ENCODE data around the gene FHIP2A.
"Not testable (repeated sequence)": the region's sequence is repeated elsewhere in the genome, so short reads cannot be mapped to it uniquely, and the experiment has no call there.

FHIP2A gene

DNA sequence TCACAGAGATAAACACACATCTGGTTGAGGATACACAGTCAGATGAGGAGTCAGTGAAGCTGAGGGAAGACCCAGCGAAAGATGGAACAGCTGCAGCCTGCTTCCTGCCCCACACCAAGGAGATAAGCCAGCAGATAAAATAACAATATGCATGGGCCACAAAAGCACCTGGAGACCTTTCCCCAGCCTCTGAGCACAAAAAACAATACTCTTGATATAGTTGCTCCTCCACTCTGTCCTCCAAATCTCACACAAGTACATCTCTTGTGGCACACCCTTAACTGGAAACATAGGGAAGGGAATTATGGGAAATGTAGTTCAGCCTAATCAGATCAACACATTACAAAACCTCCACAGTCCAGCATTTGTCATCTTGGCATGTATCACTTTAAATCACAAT is 9.7 kb upstream of the FHIP2A start:
- DNase-seq (ENCODE audit: low read depth in 3 of 3, low spot score in 1 of 3), result no peak

DNA sequence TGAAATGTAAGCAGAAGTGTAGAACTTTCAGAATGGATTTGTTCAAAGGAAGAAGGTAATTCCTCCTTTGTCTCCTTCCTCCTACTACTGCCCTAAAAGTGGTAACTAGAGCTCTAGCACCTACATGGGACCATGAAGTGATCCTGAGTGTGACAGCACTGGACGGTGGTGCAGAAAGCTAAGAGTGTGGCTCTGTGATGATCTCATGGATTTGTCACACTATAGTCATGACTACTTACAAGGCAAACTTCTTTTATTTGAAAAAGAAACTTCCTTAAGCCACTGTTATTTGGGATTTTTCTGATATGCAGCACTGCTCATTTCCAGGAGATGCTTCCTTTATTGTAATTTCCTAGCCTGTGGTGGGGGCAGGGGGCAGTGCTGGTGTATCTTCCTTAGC is 5.8 kb upstream of the FHIP2A start:
- no peak for DNase-seq (ENCODE audit: low read depth in 3 of 3, low spot score in 1 of 3)

DNA sequence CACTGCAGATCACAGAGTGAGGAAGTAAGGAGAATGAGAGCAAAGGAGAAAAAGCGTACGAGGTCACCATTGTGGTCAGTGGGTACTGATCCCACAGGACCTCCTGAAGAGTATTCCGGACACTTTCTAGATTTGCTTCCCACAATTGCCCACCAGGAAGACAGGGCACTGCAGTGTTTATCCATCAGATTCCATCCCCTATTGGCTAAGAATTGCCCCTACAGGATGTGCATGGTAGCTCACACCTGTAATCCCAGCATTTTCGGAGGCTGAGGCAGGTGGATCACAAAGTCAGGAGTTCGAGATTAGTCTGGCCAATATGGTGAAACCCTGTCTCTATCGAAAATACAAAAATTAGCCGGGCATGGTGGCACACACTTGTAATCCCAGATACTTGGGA is 5.3 kb upstream of the FHIP2A start:
- DNase-seq (ENCODE audit: low read depth in 3 of 3, low spot score in 1 of 3), result no peak

DNA sequence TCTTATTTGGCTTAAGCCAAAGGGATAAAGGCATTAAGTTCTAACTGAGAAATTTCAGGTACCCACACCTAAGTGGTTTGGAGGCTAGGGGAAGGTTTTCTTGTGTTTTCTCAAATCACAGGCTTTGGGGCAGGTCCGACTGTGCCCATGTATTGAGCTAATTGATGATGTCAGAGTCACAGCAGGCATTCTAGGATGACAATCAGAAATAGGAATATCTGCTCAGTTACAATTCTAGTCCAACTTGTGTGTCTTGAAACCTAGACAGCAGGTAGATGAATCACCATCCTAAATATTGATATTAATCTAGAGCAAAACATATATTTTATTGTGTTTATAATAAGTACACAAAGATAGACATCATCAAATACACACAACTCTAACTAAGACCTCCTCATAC is 2.3 kb upstream of the FHIP2A start:
- DNase-seq (ENCODE audit: low read depth in 3 of 3, low spot score in 1 of 3), result no peak

DNA sequence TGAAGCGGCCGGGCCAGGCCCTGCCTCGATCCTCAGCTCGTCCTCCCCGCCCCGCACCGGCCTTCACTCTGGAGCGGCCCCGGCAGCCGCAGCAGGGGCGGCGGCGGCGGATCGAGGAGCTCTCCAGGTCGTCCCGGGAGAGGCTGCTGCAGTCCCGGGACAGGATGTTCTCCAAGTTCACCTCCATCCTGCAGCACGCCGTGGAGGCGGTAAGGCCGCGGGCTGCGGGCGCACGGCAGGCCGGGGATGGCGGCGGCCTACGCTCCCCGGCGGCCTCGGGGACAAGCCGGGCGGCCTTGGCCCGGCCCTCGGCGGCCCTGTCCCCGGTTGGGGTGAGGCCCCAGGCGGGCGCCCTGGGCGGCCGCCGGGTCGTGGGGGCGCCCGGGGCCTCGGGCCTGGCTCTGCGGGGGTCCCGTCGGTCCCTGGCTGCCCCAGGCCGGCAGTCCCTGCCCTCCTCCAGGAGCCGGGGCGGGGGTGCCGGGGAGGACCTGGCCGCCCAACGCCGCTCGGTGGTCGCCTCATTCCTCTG is 399 bp downstream of the FHIP2A start:
- peak in 2 of 3 donors; percentile 9 to 22 for DNase-seq (ENCODE audit: low read depth in 3 of 3, low spot score in 1 of 3)

DNA sequence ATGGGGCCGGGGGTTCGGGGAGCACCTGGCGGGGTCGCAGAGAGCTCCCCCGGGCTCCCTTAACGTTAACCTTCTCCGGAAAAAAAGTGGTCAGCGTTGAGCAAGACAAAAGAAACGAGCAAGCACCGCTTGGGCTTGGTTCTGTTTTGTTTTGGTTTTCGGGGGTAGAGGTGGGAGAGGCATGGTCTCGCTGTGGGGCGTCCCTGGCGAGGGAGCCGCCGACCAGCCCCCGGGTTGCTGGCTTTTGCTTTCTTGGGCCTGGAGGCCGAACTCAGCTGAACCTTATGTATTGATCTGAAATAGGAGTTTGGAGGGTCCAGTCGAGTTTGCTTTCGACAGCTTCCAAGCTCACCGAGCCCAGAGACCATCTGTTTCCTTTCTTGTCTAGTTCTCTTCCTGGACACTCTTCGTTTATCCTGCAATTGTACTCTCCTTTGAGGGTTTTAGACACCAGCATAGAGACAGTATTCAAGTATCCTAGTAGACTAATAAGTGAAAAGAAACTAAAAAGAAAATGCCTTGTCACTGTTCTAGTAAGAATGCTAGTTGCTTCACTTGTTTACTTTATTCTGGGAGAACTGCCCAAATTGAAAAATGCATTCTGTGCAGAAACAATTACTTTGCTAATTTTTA is 980 bp downstream of the FHIP2A start:
- DNase-seq (ENCODE audit: low read depth in 3 of 3, low spot score in 1 of 3), result peak in 1 of 3 donors; percentile 12

DNA sequence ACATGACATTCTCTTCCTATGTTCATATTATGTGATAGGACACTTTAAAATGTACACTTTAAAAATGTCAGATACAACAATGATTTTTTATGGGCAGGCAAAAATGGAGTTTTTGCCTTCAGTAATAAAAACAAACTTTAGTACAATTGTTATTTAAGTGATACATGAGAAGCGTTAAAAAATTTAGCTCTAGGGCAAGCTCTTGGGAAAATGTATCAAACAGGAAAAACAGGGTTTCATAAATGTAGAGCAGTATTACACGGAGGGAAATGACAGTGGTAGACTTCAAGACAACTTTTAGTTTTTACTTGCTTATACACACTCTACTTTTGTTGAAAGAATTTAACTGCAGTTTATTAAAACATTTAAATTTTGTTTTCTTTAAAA is 1.5 kb downstream of the FHIP2A start:
- no peak for DNase-seq (ENCODE audit: low read depth in 3 of 3, low spot score in 1 of 3)

DNA sequence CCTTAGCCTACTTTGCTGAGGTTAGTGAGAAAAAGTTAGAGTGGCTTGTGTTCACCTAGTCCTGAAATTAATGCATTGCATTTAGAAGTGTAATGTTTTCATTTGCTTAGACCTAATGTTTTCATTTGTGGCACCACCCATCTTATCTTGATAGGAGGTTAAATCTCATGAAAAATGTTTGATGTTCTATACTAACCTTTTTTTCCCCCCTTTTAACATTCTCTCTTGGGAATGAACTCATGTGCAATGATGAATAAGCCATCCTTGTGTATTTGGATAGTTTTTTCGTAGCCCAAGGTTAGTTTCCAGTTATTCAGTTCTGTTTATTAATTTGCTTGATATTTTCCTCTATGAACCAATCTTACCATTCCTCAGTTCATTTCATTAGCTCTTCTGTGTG is 2.8 kb downstream of the FHIP2A start:
- DNase-seq (ENCODE audit: low read depth in 3 of 3, low spot score in 1 of 3), result no peak

DNA sequence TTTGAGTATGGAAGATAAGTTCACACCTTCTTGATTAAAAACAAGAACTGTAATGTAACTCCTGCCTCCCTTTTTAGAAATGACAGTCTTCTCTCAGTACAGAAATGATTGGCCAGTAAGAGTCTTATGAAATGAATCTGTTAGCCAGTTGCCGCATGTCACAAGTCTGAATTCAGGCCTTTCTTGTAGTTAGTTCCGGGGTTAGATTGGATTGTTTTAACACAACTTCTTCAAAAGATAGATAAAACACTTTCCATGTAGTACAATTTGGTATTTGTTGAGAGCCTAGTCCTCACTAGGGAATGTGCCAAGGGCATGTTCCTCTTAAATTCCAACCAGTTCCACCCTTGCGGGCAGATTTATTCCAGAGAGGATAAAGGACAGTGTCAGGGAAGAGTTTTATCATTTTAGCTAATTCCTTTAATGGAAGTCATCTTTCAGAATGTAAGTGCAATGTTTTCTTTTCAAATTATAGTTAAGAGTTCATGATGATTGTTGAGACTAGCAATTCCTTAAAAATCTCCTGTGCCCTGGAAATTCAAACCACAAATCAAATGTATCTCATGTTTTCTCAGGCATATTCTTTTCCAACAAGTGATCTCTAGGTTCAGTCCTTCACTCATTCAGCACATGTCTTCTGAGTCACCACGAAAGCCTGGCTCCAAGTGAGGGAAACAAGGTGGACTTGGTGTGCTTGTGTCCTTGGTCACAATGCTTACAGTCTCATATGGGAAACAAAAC is 4.1 kb downstream of the FHIP2A start:
- DNase-seq (ENCODE audit: low read depth in 3 of 3, low spot score in 1 of 3), result no peak

DNA sequence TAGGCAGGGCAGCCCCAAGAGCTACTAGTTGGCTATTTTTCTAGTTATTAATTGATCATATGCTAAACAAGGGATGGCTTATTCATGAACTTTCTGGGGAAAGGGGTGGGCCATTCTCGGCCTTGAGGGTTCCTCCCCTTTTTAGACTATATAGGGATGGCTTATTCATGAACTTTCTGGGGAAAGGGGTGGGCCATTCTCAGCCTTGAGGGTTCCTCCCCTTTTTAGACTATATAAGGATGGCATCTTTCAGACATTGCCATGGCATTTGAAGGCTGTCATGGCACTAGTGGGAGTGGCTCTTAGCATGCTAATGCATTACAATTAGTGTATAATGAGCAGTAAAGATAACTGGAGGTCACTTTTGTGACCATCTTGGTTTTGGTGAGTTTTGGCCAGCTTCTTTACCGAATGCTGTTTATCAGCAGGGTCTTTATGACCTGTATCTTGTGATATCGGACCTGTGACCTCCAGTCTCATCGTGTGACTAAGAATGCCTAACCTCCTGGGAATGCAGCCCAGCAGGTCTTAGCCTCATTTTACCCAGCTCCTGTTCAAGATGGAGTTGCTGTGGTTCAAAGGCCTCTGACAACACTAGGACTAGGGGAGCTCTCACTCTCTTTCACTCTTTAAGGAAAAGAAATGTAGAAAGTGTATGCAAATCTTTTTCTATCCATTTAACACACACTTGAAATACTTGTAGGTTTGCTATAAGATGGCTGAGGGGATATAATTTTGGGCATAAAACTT is 7.8 kb downstream of the FHIP2A start:
- no peak for DNase-seq (ENCODE audit: low read depth in 3 of 3, low spot score in 1 of 3)

DNA sequence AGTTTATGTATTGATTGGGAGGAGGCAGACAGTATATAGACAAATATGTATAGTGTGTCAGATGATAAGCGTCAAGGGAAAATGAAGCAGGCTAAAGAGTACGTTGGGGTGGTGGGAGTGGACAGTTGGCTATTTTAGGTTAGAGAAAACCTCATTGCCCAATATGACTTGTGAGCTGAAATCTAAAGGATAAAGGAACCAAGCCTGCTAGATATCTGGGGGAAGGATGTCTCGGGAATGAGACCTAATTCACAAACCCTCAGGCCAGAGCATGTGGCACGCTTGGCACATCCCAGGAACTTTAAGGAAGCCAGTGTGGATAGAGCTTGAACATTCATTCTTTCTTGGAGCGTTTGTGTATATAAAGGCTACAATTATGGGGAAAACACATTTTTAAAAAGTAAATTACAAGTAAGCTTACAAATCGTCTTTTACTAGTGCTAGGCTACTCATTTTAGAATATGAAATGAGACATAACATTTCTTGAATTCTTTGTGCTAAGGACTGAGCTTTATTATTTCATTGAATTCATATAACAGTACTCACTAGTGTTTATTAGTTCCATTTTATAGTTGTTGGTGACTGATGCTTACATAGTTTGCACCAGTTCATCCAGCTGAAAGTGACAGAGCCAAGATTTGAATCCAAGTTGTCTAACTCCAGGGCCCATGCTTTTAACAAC is 9.7 kb downstream of the FHIP2A start:
- no peak for DNase-seq (ENCODE audit: low read depth in 3 of 3, low spot score in 1 of 3)

DNA sequence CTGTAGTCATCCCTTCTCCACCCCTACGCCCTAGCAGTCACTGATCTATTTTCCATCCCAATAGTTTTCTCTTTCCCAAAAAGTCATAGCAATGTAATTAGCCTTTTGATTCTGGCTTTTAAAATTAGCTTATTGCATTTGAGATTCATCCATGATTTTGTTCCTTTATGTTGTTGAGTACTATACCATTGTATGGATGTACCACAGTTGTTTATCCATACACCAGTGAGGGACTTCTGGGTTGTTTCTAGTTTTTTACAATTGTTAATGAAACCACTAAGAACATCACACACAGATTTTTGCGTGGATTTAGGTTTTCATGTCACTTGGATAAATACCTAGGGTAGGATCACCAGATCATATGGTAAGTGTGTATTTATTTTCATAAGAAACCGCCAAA is 16.1 kb downstream of the FHIP2A start:
- no peak for DNase-seq (ENCODE audit: low read depth in 3 of 3, low spot score in 1 of 3)

DNA sequence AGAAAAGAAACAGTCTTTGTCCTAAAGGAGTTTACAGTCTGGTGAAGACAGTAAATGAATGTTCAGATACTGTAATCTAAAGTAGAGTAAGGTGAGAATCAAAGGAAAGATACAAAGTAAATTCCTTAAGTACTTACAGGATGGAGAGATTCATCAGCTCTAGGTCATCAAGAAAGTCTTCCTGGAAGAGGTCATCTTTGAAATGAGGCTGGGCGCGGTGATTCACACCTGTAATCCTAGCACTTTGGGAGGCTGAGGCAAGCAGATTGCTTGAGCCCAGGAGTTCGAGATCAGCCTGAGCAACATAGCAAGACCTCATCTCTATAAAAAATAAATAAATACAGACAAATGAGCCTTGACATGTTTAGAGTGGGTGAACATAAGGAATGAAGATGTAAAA is 18.3 kb downstream of the FHIP2A start:
- no peak for DNase-seq (ENCODE audit: low read depth in 3 of 3, low spot score in 1 of 3)

DNA sequence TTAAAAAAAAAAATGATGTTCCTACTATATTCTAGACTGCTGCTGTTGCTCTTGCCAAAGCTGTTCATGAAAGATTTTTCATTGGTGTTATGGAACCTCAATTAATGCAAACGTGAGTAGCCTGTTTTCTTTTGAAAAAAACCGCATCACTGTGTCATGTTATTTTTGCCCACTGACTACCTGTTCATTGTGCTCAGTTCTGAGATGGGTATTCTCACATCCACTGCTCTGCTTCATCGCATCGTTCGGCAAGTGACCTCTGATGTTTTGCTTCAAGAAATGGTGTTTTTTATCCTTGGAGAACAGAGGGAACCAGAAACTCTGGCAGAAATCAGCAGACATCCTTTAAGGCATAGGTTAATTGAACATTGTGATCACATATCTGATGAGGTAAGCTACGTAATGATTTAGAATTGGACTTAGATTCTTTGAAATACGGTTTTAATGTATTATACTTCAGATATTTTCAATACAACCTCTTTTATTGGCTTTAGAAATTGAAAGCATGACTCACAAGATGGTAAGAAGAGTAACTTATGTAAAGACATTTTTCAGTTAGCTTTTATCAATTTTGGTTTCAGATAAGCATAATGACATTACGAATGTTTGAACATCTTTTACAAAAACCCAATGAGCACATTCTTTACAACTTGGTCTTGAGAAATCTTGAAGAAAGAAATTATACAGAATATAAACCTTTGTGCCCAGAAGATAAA is 24.6 kb downstream of the FHIP2A start:
- DNase-seq (ENCODE audit: low read depth in 3 of 3, low spot score in 1 of 3), result no peak

DNA sequence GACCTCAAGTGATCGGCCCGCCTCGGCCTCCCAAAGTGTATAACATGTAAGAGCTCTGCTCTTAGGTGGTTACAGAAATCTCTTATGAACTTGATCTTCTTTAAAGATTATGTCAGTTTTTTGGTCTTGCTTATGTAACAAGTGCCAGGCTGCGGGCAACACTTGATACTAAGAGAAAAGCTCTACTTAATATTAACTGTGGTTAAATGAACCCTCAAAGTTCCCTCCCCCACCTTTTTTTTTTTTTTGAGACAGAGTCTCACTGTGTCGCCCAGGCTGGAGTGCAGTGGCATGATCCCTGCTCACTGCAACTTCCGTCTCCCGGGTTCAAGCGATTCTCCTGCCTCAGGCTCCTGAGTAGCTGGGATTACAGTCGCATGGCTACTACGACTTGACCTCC is 25.9 kb downstream of the FHIP2A start:
- not testable (repeated sequence) for DNase-seq (ENCODE audit: low read depth in 3 of 3, low spot score in 1 of 3)

DNA sequence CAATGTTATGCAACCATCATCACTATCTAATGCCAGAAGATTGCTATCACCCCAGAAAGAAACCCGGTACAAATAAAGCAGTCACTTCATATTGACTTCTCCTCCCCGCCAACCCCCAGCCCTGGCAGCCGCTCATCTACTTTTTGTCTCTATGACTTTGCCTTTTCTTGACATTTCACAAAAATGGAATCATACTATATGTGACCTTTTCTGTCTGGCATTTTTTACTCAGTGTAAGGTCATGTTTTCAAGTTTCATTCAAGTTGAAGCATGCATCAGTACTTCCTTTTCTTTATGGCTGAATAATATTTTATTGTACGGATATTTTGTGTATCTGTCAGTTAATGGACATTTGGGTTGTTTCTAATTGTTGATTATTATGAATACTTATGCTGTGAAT is 28.1 kb downstream of the FHIP2A start:
- no peak for DNase-seq (ENCODE audit: low read depth in 3 of 3, low spot score in 1 of 3)

DNA sequence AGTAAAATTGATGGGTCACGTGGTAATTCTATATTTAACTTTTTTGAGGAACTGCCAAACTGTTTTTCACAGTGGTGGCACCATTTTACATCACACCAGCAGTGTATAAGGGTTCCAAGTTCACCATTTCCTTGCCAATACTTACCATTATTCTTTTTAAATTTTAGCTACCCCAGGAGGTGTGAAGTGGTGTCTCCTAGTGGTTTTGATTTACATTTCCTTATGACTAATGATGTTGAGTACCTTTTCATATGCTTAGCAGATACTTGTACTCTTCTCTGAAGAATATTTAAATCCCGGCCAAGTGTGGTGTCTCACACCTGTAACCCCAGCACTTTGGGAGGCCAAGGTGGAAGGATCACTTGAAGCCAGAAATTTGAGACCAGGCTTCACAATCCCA is 28.5 kb downstream of the FHIP2A start:
- DNase-seq (ENCODE audit: low read depth in 3 of 3, low spot score in 1 of 3), result no peak

DNA sequence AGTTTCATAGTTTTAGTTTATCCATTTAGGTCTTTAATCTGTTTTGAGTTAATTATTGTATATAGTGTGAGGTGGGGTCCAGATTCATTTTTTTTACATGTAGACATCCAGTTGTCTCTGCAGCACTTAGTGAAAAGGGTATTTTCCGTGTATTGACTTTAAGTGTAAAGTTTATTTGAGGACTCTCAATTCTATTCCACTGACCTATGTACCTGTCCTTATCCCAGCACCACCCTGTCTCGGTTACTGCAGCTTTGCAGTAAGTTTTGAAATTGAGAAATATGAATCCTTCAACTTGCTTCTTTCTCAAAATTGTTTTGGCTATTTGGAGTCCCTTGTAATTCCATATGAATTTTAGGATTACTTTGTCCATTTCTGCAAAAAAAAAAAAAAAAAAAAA is 29.8 kb downstream of the FHIP2A start:
- no peak for DNase-seq (ENCODE audit: low read depth in 3 of 3, low spot score in 1 of 3)

DNA sequence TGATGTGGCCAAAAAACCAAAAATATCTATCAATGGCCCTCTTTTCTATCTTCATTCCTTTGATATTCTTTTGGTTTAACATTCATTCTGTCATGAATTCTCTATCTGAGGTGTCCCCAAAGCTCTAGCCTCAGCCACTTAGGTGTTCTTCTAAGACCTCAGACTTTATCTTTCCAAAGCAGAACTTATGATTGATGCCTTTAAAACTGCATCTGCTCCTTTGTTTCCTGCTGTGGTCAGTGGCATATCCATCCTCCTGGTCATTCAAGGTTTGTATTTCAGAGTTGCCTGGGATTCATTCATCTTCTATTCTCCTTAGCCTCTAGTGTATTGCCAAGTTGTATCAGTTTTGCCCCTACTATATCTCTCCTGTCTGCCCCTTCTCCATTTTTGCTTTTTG is 30.6 kb downstream of the FHIP2A start:
- DNase-seq (ENCODE audit: low read depth in 3 of 3, low spot score in 1 of 3), result no peak

DNA sequence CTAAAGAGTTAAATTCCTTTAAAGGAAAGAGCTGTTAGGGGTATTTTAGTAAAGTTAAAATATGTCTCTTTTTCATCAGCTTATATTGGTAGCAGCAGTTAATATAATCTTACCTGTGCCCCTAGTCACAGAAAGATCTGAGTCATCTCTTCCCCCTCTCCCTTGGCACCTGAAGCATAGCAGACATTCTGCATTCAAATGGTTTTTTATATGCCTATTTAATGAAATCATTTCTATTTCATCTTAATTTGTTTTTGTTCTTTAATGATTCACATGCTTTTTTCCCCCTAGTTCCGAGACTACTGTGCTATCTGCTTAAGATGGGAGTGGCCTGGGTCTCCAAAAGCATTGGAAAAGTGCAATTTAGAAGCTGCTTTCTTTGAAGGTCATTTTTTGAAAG is 33.3 kb downstream of the FHIP2A start:
- DNase-seq (ENCODE audit: low read depth in 3 of 3, low spot score in 1 of 3), result no peak
